ENCODE results near the gene BBS12. TPM values are rescaled to one million over a fixed set of nuclear protein-coding genes. Genes with fewer than 3 reads are reported as not detected.

The BBS12 gene
- total and polyA plus RNA-seq, 2 donors (not counting 1 experiment from before 2014, with no cell fraction given): 3.6 to 8.4 TPM

DNA sequence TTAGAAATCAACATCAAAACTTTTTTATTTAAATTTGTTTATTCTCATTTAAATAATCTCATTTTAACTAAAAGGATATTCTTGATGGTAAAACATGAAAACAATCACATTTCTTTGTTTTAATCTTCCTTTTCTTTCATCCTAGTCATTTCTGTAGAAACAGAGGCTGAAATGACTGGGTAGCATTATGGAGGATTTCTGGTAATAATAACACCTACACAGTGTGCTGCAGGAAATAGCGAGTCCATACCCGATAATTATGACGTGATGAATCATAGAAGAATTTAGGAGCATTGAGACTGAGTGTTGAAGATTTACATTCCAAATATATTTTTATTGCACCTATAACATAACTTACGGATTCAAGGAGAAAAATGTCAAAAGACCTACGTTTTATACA lies 31.4 kb upstream of the BBS12 start:
- no peaks in the 10 kb centered on the region for H3K27me3 ChIP-seq (ENCODE audit: control insufficient read depth, insufficient read depth, low read length)
- no peaks in the 10 kb centered on the region for H4K20me1 ChIP-seq (ENCODE audit: control insufficient read depth, extremely low read depth, insufficient read depth, low read length)
- no peak overlapping the region for H3K27ac ChIP-seq (ENCODE audit: insufficient read depth, low read length)
- H3K36me3 ChIP-seq (ENCODE audit: control insufficient read depth, insufficient read depth, low read length): no peaks in the 10 kb centered on the region
- no peak for TF ChIP-seq EZH2 (IDR thresholded peaks at IDR 0.05; ENCODE audit: low read length, missing control alignments)
- TF ChIP-seq, protein P1, sequence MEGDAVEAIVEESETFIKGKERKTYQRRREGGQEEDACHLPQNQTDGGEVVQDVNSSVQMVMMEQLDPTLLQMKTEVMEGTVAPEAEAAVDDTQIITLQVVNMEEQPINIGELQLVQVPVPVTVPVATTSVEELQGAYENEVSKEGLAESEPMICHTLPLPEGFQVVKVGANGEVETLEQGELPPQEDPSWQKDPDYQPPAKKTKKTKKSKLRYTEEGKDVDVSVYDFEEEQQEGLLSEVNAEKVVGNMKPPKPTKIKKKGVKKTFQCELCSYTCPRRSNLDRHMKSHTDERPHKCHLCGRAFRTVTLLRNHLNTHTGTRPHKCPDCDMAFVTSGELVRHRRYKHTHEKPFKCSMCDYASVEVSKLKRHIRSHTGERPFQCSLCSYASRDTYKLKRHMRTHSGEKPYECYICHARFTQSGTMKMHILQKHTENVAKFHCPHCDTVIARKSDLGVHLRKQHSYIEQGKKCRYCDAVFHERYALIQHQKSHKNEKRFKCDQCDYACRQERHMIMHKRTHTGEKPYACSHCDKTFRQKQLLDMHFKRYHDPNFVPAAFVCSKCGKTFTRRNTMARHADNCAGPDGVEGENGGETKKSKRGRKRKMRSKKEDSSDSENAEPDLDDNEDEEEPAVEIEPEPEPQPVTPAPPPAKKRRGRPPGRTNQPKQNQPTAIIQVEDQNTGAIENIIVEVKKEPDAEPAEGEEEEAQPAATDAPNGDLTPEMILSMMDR (conservative IDR thresholded peaks at IDR 0.05 in 1 of 2, IDR thresholded peaks at IDR 0.05 in 1 of 2; ENCODE audit: low read depth in 1 of 2, low read length in 2 of 2): no peak
- H3K79me2 ChIP-seq (ENCODE audit: control insufficient read depth, insufficient read depth, low read length): no peaks in the 10 kb centered on the region
- no peaks in the 10 kb centered on the region for H3K9me3 ChIP-seq (ENCODE audit: control insufficient read depth, insufficient read depth, low read depth, low read length)
- H3K4me1 ChIP-seq (ENCODE audit: control insufficient read depth, extremely low read depth, insufficient read depth, low read length): no peaks in the 10 kb centered on the region
- no peak for DNase-seq (ENCODE audit: low read depth in 2 of 2)
- no peak overlapping the region for H3K9ac ChIP-seq (ENCODE audit: insufficient read depth, low read length)
- no peak overlapping the region for H2AFZ ChIP-seq (ENCODE audit: low read length)
- H3K4me2 ChIP-seq (ENCODE audit: extremely low read depth, insufficient read depth, low read length): no peak overlapping the region
- no peak overlapping the region for H3K4me3 ChIP-seq (replicated peaks in 1 of 4; ENCODE audit: control extremely low read depth in 1 of 4, insufficient read depth in 1 of 4, low read depth in 3 of 4, low read length in 4 of 4)

DNA sequence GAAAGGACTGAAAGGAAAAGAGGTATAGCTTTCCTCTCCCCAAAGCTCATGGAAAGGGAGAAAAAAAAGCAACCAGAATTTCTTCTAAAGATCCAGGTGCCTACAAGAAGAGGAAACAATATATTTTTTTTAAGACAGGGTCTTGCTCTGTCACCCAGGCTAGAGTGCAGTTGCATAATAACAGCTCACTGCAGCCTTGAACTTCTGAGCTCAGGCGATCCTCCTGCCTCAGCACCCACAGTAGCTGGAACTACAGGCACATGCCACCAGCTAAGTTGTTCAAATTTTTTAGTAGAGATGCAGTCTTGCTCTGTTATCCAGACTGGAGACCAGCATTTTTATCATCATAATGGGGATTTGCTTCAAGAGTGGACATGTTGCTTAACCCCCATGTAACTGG lies 30.5 kb upstream of the BBS12 start:
- TF ChIP-seq EZH2 (IDR thresholded peaks at IDR 0.05; ENCODE audit: low read length, missing control alignments): no peak
- TF ChIP-seq, protein P1 (conservative IDR thresholded peaks at IDR 0.05 in 1 of 2, IDR thresholded peaks at IDR 0.05 in 1 of 2; ENCODE audit: low read depth in 1 of 2, low read length in 2 of 2): no peak
- no peak overlapping the region for H3K27ac ChIP-seq (ENCODE audit: insufficient read depth, low read length)
- H3K9me3 ChIP-seq (ENCODE audit: control insufficient read depth, insufficient read depth, low read depth, low read length): no peaks in the 10 kb centered on the region
- no peak for DNase-seq (ENCODE audit: low read depth in 2 of 2)
- no peaks in the 10 kb centered on the region for H3K79me2 ChIP-seq (ENCODE audit: control insufficient read depth, insufficient read depth, low read length)
- H3K36me3 ChIP-seq (ENCODE audit: control insufficient read depth, insufficient read depth, low read length): no peaks in the 10 kb centered on the region
- H3K4me2 ChIP-seq (ENCODE audit: extremely low read depth, insufficient read depth, low read length): no peak overlapping the region
- no peaks in the 10 kb centered on the region for H4K20me1 ChIP-seq (ENCODE audit: control insufficient read depth, extremely low read depth, insufficient read depth, low read length)
- no peaks in the 10 kb centered on the region for H3K4me1 ChIP-seq (ENCODE audit: control insufficient read depth, extremely low read depth, insufficient read depth, low read length)
- H2AFZ ChIP-seq (ENCODE audit: low read length): no peak overlapping the region
- no peaks in the 10 kb centered on the region for H3K27me3 ChIP-seq (ENCODE audit: control insufficient read depth, insufficient read depth, low read length)
- no peak overlapping the region for H3K4me3 ChIP-seq (replicated peaks in 1 of 4; ENCODE audit: control extremely low read depth in 1 of 4, insufficient read depth in 1 of 4, low read depth in 3 of 4, low read length in 4 of 4)
- H3K9ac ChIP-seq (ENCODE audit: insufficient read depth, low read length): no peak overlapping the region

DNA sequence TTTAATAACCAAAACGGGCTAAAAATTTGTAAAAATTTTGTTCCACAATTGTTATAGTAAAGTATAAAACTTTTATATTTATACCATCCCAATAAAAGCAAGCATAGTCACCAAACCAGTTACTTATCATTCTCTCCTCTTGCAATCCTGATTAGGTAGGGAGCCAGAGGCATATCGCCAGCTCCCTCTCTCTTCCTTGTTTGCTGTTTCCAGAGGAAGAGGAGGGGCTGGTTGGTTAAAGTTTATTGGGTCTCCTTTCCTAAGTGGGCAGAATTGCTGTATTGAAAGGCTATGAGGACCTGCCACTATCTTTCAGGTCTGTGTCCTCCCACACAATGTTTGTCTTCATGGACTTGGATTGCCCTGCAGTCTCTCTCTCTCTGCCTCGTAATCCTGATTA lies 29.6 kb upstream of the BBS12 start:
- H3K27ac ChIP-seq (ENCODE audit: insufficient read depth, low read length): no peak overlapping the region
- no peaks in the 10 kb centered on the region for H4K20me1 ChIP-seq (ENCODE audit: control insufficient read depth, extremely low read depth, insufficient read depth, low read length)
- H3K9me3 ChIP-seq (ENCODE audit: control insufficient read depth, insufficient read depth, low read depth, low read length): no peaks in the 10 kb centered on the region
- no peak overlapping the region for H3K9ac ChIP-seq (ENCODE audit: insufficient read depth, low read length)
- H3K4me1 ChIP-seq (ENCODE audit: control insufficient read depth, extremely low read depth, insufficient read depth, low read length): no peaks in the 10 kb centered on the region
- no peaks in the 10 kb centered on the region for H3K27me3 ChIP-seq (ENCODE audit: control insufficient read depth, insufficient read depth, low read length)
- DNase-seq (ENCODE audit: low read depth in 2 of 2): no peak
- no peak overlapping the region for H3K4me3 ChIP-seq (replicated peaks in 1 of 4; ENCODE audit: control extremely low read depth in 1 of 4, insufficient read depth in 1 of 4, low read depth in 3 of 4, low read length in 4 of 4)
- TF ChIP-seq EZH2 (IDR thresholded peaks at IDR 0.05; ENCODE audit: low read length, missing control alignments): no peak
- TF ChIP-seq, protein P1 (conservative IDR thresholded peaks at IDR 0.05 in 1 of 2, IDR thresholded peaks at IDR 0.05 in 1 of 2; ENCODE audit: low read depth in 1 of 2, low read length in 2 of 2): no peak
- no peak overlapping the region for H2AFZ ChIP-seq (ENCODE audit: low read length)
- H3K79me2 ChIP-seq (ENCODE audit: control insufficient read depth, insufficient read depth, low read length): no peaks in the 10 kb centered on the region
- H3K36me3 ChIP-seq (ENCODE audit: control insufficient read depth, insufficient read depth, low read length): no peaks in the 10 kb centered on the region
- no peak overlapping the region for H3K4me2 ChIP-seq (ENCODE audit: extremely low read depth, insufficient read depth, low read length)

Measured in fibroblast of lung (primary cell).